SK-N-SH treated with all-trans-retinoic acid at 6 μM for 48 hours (cell line): Measurements from ENCODE around the gene ARHGAP24.

Experiments used
- ATAC-seq: fragments of 200-7000 bp; cut with Tn5 transposase; 3 replicates; pipeline ENCODE4 v1.9.1; 2020; ENCODE audit warnings: mild to moderate bottlenecking, moderate library complexity
- ARNTL ChIP-seq: fragments of 450-650 bp; formaldehyde crosslinking; IDR thresholded peaks from 2 replicates; pipeline ENCODE4 v1.5.0; 2020; ENCODE audit warnings: low read depth, mild to moderate bottlenecking, moderate library complexity, borderline replicate concordance
- GLIS3 ChIP-seq: fragments of 250-450 bp; sonication (Bioruptor Pico); IDR thresholded peaks from 2 replicates; pipeline ENCODE4 v1.5.0; 2020; ENCODE audit warnings: mild to moderate bottlenecking, moderate library complexity
- ISL1 ChIP-seq: fragments of 250-450 bp; sonication (Bioruptor Pico); IDR thresholded peaks from 2 replicates; pipeline ENCODE4 v2.1.2; 2022; ENCODE audit warnings: mild to moderate bottlenecking, moderate library complexity
- OSR1 ChIP-seq: fragments of 250-450 bp; sonication (Bioruptor Pico); IDR thresholded peaks from 2 replicates; pipeline ENCODE4 v1.8.0; 2022; ENCODE audit warnings: moderate library complexity, mild to moderate bottlenecking, inconsistent platforms
- RARB ChIP-seq: fragments of 250-450 bp; sonication (Bioruptor Pico); IDR thresholded peaks from 2 replicates; pipeline ENCODE4 v1.8.0; 2021; ENCODE audit warnings: mild to moderate bottlenecking, moderate library complexity
- SNAI2 ChIP-seq: fragments of 250-450 bp; sonication (Bioruptor Pico); IDR thresholded peaks from 2 replicates; pipeline ENCODE4 v1.5.0; 2020; ENCODE audit warnings: mild to moderate bottlenecking, moderate library complexity
- TCF4 ChIP-seq: fragments of 250-450 bp; sonication (Bioruptor Pico); IDR thresholded peaks from 2 replicates; pipeline ENCODE4 v1.8.0; 2021; ENCODE audit warnings: mild to moderate bottlenecking, moderate library complexity, borderline replicate concordance
- ZFP3 ChIP-seq: fragments of 250-450 bp; sonication (Bioruptor Pico); IDR thresholded peaks from 2 replicates; pipeline ENCODE4 v1.5.0; 2020; ENCODE audit warnings: mild to moderate bottlenecking, moderate library complexity
- ZFP30 ChIP-seq: fragments of 450-650 bp; formaldehyde crosslinking; IDR thresholded peaks from 2 replicates; pipeline ENCODE4 v1.5.0; 2022; ENCODE audit warnings: mild to moderate bottlenecking, moderate library complexity
- ZNF565 ChIP-seq: fragments of 450-650 bp; formaldehyde crosslinking; conservative IDR thresholded peaks from 2 replicates; pipeline ENCODE4 v1.5.0; 2020; ENCODE audit warnings: low read depth, mild to moderate bottlenecking, moderate library complexity
- ZNF8 ChIP-seq: fragments of 450-650 bp; formaldehyde crosslinking; IDR thresholded peaks from 2 replicates; pipeline ENCODE4 v1.5.0; 2020; ENCODE audit warnings: mild to moderate bottlenecking, moderate library complexity
- TF ChIP-seq, protein P1 (sequence below): fragments of 250-450 bp; sonication (Bioruptor Pico); IDR thresholded peaks from 2 replicates; pipeline ENCODE4 v1.8.0; 2020; ENCODE audit warnings: mild to moderate bottlenecking, moderate library complexity, borderline replicate concordance
- TF ChIP-seq, protein P2 (sequence below): fragments of 250-450 bp; sonication (Bioruptor Pico); IDR thresholded peaks from 2 replicates; pipeline ENCODE4 v1.5.1; 2021; ENCODE audit warnings: mild to moderate bottlenecking, moderate library complexity
- TF ChIP-seq, protein P3 (sequence below): fragments of 250-450 bp; sonication (Bioruptor Pico); IDR thresholded peaks from 2 replicates; pipeline ENCODE4 v1.8.0; 2021; ENCODE audit warnings: low read depth, mild to moderate bottlenecking, moderate library complexity, borderline replicate concordance
- TF ChIP-seq, protein P4 (sequence below): fragments of 250-450 bp; sonication (Bioruptor Pico); IDR thresholded peaks from 2 replicates; pipeline ENCODE4 v1.5.0; 2020; ENCODE audit warnings: mild to moderate bottlenecking, moderate library complexity

The ARHGAP24 gene

DNA sequence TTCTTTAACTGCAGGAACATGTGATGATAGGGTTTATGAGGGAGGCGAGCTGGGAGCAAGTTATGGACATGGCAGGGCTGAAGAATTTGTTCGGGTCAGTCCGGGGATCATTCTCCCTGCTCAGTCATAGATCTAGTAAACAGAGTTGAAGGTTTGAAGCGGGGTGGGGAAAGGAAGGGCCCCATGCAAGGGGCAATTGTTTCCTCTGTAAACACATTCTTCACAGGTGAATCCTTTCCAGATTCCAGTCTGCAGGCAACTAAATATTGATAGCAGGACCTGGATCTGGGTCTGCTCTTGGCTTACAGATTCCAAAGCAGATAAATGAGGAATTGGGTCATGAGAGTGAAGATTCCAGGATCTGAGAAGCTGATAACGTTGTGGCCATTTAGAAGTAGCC is 44.3 kb upstream of the ARHGAP24 start:
- ATAC-seq, result no peak
- TF ChIP-seq GLIS3 (CRISPR knock-in tag), result no peak
- TF ChIP-seq, all 23 proteins: peak for 0

DNA sequence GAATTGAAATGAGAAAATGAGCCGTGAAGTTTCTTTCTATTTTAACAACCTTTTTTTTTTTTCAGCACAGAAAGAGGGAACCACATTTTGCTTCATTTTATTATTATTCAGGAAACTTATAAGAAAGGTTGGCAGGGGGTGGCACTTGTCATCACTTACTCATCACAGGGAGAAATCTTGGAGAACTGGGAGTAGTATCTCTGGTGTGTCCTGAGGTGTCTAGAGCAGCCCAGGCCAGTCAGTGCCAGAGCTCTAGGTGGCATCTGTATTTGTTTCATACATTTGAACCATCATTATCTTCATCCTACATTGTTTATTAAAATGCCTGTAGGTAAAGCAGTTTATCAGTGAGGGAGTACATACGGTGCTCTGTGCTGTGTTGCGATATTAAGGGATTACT is 43.8 kb upstream of the ARHGAP24 start:
- ATAC-seq, result no peak
- TF ChIP-seq ZFP30 (no peak), OSR1 (no peak)

DNA sequence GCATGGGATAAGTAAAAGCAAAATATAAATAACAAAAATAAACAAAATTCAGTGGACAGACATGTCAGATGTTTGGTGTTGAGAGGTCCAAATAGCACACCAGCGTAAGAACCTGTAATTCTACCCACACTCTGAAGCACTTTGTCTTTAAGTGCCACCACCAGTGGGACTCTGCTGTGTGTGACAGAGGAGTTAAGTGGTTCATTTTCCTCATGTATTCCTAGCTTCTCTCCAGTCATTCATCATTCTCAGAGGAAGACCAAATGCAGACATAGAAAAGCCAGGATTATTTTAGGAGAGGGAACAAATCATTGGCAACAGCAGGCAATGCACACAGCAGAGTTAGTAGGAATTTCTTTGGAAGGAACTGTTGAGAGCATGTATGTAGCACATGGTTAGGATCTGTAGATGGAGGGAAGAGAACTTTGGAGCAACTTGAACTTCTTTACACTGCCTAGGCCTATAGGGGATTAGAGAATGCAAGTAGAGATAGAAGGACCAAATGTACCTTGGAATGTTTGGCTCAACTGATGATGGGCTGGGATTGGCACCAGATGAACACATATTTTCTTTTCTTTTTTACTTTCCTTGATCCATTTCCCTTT is 43.0 kb upstream of the ARHGAP24 start:
- ATAC-seq, result no peak
- TF ChIP-seq ARNTL (no peak), GLIS3 (CRISPR knock-in tag) (no peak), ZNF565 (no peak), OSR1 (no peak), ZNF8 (CRISPR knock-in tag) (no peak), ZFP30 (no peak), SNAI2 (CRISPR knock-in tag) (no peak), RARB (CRISPR knock-in tag) (no peak), ZFP3 (CRISPR knock-in tag) (no peak), TCF4 (CRISPR knock-in tag) (no peak)
- TF ChIP-seq, protein P1, sequence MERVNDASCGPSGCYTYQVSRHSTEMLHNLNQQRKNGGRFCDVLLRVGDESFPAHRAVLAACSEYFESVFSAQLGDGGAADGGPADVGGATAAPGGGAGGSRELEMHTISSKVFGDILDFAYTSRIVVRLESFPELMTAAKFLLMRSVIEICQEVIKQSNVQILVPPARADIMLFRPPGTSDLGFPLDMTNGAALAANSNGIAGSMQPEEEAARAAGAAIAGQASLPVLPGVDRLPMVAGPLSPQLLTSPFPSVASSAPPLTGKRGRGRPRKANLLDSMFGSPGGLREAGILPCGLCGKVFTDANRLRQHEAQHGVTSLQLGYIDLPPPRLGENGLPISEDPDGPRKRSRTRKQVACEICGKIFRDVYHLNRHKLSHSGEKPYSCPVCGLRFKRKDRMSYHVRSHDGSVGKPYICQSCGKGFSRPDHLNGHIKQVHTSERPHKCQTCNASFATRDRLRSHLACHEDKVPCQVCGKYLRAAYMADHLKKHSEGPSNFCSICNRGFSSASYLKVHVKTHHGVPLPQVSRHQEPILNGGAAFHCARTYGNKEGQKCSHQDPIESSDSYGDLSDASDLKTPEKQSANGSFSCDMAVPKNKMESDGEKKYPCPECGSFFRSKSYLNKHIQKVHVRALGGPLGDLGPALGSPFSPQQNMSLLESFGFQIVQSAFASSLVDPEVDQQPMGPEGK, result no peak
- TF ChIP-seq, protein P2, sequence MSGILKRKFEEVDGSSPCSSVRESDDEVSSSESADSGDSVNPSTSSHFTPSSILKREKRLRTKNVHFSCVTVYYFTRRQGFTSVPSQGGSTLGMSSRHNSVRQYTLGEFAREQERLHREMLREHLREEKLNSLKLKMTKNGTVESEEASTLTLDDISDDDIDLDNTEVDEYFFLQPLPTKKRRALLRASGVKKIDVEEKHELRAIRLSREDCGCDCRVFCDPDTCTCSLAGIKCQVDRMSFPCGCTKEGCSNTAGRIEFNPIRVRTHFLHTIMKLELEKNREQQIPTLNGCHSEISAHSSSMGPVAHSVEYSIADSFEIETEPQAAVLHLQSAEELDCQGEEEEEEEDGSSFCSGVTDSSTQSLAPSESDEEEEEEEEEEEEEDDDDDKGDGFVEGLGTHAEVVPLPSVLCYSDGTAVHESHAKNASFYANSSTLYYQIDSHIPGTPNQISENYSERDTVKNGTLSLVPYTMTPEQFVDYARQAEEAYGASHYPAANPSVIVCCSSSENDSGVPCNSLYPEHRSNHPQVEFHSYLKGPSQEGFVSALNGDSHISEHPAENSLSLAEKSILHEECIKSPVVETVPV (CRISPR knock-in tag), result no peak
- TF ChIP-seq, protein P3, sequence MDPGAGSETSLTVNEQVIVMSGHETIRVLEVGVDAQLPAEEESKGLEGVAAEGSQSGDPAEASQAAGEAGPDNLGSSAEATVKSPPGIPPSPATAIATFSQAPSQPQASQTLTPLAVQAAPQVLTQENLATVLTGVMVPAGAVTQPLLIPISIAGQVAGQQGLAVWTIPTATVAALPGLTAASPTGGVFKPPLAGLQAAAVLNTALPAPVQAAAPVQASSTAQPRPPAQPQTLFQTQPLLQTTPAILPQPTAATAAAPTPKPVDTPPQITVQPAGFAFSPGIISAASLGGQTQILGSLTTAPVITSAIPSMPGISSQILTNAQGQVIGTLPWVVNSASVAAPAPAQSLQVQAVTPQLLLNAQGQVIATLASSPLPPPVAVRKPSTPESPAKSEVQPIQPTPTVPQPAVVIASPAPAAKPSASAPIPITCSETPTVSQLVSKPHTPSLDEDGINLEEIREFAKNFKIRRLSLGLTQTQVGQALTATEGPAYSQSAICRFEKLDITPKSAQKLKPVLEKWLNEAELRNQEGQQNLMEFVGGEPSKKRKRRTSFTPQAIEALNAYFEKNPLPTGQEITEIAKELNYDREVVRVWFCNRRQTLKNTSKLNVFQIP, result no peak
- TF ChIP-seq, protein P4, sequence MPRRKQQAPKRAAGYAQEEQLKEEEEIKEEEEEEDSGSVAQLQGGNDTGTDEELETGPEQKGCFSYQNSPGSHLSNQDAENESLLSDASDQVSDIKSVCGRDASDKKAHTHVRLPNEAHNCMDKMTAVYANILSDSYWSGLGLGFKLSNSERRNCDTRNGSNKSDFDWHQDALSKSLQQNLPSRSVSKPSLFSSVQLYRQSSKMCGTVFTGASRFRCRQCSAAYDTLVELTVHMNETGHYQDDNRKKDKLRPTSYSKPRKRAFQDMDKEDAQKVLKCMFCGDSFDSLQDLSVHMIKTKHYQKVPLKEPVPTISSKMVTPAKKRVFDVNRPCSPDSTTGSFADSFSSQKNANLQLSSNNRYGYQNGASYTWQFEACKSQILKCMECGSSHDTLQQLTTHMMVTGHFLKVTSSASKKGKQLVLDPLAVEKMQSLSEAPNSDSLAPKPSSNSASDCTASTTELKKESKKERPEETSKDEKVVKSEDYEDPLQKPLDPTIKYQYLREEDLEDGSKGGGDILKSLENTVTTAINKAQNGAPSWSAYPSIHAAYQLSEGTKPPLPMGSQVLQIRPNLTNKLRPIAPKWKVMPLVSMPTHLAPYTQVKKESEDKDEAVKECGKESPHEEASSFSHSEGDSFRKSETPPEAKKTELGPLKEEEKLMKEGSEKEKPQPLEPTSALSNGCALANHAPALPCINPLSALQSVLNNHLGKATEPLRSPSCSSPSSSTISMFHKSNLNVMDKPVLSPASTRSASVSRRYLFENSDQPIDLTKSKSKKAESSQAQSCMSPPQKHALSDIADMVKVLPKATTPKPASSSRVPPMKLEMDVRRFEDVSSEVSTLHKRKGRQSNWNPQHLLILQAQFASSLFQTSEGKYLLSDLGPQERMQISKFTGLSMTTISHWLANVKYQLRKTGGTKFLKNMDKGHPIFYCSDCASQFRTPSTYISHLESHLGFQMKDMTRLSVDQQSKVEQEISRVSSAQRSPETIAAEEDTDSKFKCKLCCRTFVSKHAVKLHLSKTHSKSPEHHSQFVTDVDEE (CRISPR knock-in tag), result no peak

DNA sequence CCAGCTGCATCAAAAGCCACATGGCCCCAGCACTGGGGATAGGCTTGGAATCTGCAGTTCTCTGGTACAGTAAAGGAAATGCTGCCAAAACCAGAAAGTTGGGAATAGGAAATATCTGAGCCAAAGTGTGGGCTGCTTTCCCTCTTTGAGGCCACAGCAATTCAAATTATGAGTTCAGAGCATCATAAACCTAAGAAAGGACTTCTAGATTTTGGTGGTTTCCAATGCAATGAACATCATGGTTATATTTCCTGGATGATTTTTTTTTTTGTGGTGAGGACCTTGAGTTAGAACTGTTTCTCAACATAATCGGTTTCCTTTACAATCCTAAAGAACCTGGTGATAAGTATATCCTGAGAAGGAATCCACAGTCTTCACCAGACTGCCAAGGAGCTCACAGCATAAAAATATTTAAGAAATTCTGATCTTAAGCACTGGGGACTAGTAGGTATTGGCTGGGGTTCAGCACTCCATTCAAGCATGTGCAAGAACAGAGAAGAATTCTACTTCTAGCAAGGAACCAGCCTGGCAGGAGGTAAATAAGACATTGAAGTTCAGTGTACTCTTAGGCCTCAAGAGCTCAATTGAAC is 29.8 kb upstream of the ARHGAP24 start:
- no peak for TF ChIP-seq ZFP30
- TF ChIP-seq, protein P1, result no peak
- TF ChIP-seq RARB (CRISPR knock-in tag), result no peak
- no peak for TF ChIP-seq TCF4 (CRISPR knock-in tag)
- TF ChIP-seq ISL1, result no peak
- TF ChIP-seq ARNTL, result no peak
- ATAC-seq, result no peak
